Glutamatergic neuron (in vitro differentiated cells): Measurements from ENCODE around the gene INSIG2. TPM values are rescaled to one million over a fixed set of nuclear protein-coding genes. Genes with fewer than 3 reads are reported as not detected.

Experiments used
- DNase-seq: peaks from one replicate; pipeline ENCODE4 v3.0.0; 2022
- H3K27ac Mint-ChIP-seq: one replicate; pipeline ENCODE4 v1.8.0; 2020; ENCODE audit warnings: mild to moderate bottlenecking, mixed read lengths, inconsistent platforms; ENCODE audit not compliant: unreplicated experiment
- H3K27me3 Mint-ChIP-seq: one replicate; pipeline ENCODE4 v1.8.0; 2020; ENCODE audit warnings: mild to moderate bottlenecking, moderate library complexity, mixed read lengths, inconsistent platforms; ENCODE audit not compliant: unreplicated experiment
- H3K36me3 Mint-ChIP-seq: one replicate; pipeline ENCODE4 v1.8.0; 2020; ENCODE audit warnings: mild to moderate bottlenecking, mixed read lengths, inconsistent platforms; ENCODE audit not compliant: unreplicated experiment
- H3K4me1 Mint-ChIP-seq: one replicate; pipeline ENCODE4 v1.8.0; 2020; ENCODE audit warnings: mild to moderate bottlenecking, low read depth, mixed read lengths, inconsistent platforms; ENCODE audit not compliant: unreplicated experiment
- H3K4me3 Mint-ChIP-seq: one replicate; pipeline ENCODE4 v1.8.0; 2020; ENCODE audit warnings: mild to moderate bottlenecking, mixed read lengths, inconsistent platforms; ENCODE audit not compliant: unreplicated experiment
- H3K9me3 Mint-ChIP-seq: one replicate; pipeline ENCODE4 v1.8.0; 2020; ENCODE audit warnings: mild to moderate bottlenecking, moderate library complexity, mixed read lengths, inconsistent platforms; ENCODE audit not compliant: unreplicated experiment
- total RNA-seq: library from RNA; stranded (reverse); fragmentation: NEBNext Ultra II Directional; extraction: Animal tissue kit (Norgen Biotek cat#: 25700); gene quantifications from one replicate; pipeline ENCODE4 v1.2.1, GENCODE V29; 2021; ENCODE audit not compliant: unreplicated experiment
- TF ChIP-seq, protein P1 (sequence below): fragments of 200-600 bp; sonication (generic); IDR thresholded peaks from one replicate; pipeline ENCODE4 v1.5.0; 2021; ENCODE audit not compliant: partially characterized antibody, unreplicated experiment

INSIG2 gene
- total RNA-seq, 1 donor from 2014 or later, result 20.3 TPM

DNA sequence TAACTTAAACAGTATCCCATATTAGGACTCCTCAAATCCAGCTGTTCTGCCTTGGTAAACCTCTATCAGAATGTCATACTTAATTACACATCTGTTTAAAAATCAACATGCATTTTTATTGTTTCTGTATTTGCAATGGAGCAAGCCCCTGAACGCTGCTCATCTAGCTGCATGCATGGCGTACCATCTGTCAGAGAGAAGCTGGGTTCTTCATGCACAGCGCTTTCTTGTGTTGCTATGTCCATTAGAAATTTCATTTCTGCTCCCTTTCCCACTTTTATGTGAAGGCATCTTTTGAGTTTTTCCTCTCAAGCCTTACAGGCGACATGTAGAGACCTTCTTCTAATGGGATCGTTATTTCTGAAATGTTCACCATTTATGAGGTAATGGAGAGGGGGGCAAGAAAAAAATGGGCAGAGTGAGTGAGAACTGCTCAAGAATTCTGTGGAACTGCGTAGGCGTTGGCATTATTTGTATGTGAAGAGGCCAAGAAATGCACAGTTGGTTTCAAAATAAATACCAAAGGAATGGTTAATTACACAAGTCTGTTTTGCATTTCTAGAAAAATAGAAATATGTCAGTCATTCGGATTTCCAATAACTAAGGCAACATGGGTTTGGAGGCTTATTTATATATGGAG lies 31.6 kb downstream of the INSIG2 start:
- Mint-ChIP-seq H3K4me1 (no peaks in the 10 kb centered on the region), H3K9me3 (peaks cover 3% of the 10 kb centered on the region), H3K27me3 (no peaks in the 10 kb centered on the region), H3K4me3 (no peak overlapping the region), H3K36me3 (no peaks in the 10 kb centered on the region), H3K27ac (no peak overlapping the region)
- TF ChIP-seq, protein P1, sequence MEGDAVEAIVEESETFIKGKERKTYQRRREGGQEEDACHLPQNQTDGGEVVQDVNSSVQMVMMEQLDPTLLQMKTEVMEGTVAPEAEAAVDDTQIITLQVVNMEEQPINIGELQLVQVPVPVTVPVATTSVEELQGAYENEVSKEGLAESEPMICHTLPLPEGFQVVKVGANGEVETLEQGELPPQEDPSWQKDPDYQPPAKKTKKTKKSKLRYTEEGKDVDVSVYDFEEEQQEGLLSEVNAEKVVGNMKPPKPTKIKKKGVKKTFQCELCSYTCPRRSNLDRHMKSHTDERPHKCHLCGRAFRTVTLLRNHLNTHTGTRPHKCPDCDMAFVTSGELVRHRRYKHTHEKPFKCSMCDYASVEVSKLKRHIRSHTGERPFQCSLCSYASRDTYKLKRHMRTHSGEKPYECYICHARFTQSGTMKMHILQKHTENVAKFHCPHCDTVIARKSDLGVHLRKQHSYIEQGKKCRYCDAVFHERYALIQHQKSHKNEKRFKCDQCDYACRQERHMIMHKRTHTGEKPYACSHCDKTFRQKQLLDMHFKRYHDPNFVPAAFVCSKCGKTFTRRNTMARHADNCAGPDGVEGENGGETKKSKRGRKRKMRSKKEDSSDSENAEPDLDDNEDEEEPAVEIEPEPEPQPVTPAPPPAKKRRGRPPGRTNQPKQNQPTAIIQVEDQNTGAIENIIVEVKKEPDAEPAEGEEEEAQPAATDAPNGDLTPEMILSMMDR, result no peak
- no peak for DNase-seq

DNA sequence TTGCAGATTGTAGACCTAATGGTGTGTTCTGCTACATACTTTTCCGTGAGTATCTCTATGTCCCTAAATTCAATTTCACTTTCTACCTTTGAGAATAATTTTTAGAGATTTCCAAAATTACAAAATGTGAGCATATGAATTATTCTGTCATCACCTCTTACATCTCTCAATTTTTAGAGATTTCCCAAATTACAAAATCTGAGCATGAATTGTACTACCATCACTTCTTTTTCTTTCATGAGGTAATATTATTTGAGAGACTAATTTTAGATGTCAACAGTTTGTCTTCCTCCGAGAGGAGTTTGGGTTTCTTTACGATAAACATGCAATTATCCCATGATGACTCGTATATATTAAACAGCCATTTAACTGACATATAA lies 32.1 kb downstream of the INSIG2 start:
- Mint-ChIP-seq H3K4me3 (no peak overlapping the region), H3K36me3 (no peaks in the 10 kb centered on the region), H3K9me3 (peaks cover 3% of the 10 kb centered on the region), H3K4me1 (no peaks in the 10 kb centered on the region), H3K27me3 (no peaks in the 10 kb centered on the region), H3K27ac (no peak overlapping the region)
- DNase-seq, result no peak
- TF ChIP-seq, protein P1, result no peak

DNA sequence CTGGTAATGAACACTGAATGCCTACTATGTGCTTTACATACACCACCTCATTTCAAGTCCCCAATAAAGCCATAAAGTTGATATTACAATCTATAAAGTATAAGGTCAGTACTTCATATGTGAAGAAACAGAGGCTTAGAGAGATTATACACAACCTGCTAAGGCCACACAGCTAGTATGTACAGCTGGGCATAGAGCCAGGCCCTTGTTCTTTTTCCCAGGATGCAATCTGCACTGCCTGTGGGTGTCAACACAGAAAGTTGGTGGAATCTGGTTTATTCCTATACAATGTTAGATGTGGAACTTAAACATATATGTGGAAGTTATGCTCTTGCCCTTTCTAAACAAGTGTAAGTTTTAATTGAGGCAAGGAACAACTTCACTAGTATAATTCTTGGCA lies 32.8 kb downstream of the INSIG2 start:
- H3K4me3 Mint-ChIP-seq, result no peak overlapping the region
- no peak for DNase-seq
- peaks cover 3% of the 10 kb centered on the region for H3K9me3 Mint-ChIP-seq
- TF ChIP-seq, protein P1, result no peak
- no peaks in the 10 kb centered on the region for H3K36me3 Mint-ChIP-seq
- H3K4me1 Mint-ChIP-seq, result no peaks in the 10 kb centered on the region
- no peak overlapping the region for H3K27ac Mint-ChIP-seq
- H3K27me3 Mint-ChIP-seq, result no peaks in the 10 kb centered on the region

DNA sequence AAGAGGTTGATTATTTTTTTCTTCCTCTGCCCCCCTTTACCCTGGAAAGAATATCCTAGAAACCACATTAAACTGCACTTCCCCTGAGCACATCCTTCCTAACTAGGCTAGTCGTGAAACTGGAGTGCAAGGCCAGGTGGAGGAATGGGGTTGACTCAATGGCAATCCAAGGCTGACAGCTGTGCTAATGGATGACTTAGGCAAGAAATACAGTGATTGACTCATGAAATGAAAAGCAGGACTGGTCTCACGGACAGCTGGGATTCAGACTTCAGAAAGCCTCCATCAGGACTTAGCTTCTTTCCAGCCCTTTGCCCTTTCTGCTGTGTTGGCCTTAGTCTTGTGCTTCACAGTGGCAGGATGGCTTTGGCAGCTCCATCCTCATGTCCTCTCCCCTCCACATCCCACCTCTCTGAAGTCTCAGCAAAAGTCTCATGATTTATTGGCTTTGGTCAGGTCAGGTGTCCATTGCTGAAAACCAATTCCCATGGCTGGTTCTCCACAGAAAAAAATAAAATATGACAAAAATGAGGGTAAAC lies 33.8 kb downstream of the INSIG2 start:
- no peak for DNase-seq
- H3K36me3 Mint-ChIP-seq, result no peaks in the 10 kb centered on the region
- no peak overlapping the region for H3K27ac Mint-ChIP-seq
- no peaks in the 10 kb centered on the region for H3K4me1 Mint-ChIP-seq
- H3K27me3 Mint-ChIP-seq, result no peaks in the 10 kb centered on the region
- peaks cover 3% of the 10 kb centered on the region for H3K9me3 Mint-ChIP-seq
- TF ChIP-seq, protein P1, result no peak
- H3K4me3 Mint-ChIP-seq, result no peak overlapping the region

DNA sequence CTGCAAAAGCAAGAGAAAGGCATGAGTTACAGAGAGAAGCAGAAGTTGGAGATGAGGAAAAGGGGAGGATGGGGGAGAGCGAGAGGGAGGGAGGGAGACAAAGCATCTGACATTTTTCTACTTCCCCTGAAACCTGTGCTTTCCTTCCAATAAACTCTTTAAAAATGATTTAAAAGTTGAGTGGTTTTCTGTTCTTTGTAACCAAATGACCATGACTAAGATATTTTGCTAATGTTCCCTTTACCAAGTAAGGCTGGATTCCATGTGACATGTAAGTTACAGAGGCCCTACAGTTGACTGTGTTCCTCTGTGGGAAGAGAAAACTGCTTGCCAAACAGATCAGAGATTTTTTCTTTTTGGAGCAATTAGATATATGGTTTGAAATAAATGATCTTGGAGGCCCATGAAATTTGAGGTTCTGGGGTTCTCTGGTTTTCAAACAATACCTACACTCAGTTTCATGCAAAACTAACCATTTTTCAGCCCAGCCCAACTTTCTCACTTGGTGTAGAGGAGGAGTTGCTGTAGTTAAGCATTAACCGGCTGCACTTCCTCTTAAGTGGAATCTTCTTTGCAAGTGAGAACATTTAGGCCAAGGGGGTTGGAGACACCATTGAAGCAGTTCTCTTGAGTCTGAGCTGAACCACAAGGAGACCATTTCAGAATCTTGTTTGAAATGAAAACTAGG lies 34.5 kb downstream of the INSIG2 start:
- TF ChIP-seq, protein P1, result no peak
- H3K27ac Mint-ChIP-seq, result no peak overlapping the region
- H3K4me3 Mint-ChIP-seq, result no peak overlapping the region
- H3K36me3 Mint-ChIP-seq, result no peaks in the 10 kb centered on the region
- DNase-seq, result no peak
- no peaks in the 10 kb centered on the region for H3K4me1 Mint-ChIP-seq
- no peaks in the 10 kb centered on the region for H3K27me3 Mint-ChIP-seq
- H3K9me3 Mint-ChIP-seq, result no peaks in the 10 kb centered on the region
